Stimulated activated CD8-positive, alpha-beta memory T cell treated with anti-CD3 and anti-CD28 coated beads, Interleukin-4, amount 100 ng/mL, for 1 hour (primary cell): ENCODE measurements around the gene KAZN.

Source experiments
- DNase-seq, 2 donors: peaks; one replicate each; pipeline ENCODE4 v3.0.0-alpha.2; 2020; ENCODE audit warnings: low read depth in 2 of 2, low spot score in 1 of 2

The KAZN gene

GRCh38 chr1:15014516-15014915 is 416.0 kb downstream of the KAZN start:
- no peak for DNase-seq

DNA sequence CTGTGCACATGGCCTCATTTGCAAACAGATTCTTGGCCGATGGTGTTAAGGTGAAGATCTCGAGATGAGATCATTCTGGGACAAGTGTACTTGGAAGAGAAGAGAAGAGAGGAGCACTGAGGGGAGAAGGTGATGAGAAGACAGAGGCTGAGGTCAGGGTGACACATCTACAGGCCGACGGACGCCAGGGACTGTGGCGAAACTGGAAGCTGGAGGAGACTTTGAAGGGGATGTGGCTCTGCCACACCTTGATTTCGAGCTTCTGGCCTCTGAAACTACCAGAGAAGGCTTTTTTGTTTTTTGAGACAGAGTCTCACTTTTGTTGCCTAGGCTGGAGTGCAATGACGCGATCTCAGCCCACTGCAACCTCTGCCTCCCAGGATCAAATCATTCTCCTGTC is 417.5 kb downstream of the KAZN start:
- DNase-seq, result no peak

DNA sequence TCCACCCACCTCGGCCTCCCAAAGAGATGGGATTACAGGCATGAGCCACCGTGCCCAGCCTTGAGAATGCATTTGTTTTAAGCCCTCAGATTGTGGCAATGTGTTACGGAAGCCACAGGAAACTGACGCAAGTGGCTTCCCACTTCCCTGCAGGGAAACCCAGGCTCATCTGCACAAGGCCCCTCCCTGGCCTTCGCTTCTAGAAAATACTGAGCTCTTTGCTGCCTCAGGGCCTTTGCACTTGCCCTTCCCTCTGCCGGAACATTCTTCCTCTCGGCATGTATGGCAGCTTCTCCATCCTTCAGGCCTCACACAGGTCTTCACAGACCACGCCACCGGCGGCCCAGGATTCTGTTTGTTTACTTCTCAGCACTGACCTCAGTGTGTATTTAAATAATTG is 418.0 kb downstream of the KAZN start:
- no peak for DNase-seq

- DNase-seq, result no peak
Observed at GRCh38 chr1:15017120-15017519, 418.6 kb downstream of the KAZN start.

DNA sequence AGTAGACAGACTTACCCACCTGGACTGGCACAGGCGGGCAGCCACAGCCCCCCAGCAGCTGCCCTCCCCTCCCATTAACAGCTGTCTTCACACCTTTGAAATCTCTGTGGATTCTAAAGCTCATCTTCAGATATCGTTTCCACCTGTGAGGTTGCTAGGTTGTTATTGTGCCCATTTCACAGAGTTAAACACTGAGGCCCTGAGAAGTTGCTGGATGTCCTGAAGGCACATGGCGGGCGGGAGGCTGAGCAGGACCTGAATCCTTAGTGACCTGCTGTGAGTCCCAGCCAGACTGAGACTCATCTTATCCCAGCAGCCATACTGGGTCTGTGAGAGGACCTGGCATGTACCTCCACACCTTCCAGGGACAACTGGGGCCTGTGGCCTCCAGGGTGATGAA is 420.3 kb downstream of the KAZN start:
- DNase-seq, result no peak

- DNase-seq, result no peak
Observed at GRCh38 chr1:15020943-15021745, 422.7 kb downstream of the KAZN start.

DNA sequence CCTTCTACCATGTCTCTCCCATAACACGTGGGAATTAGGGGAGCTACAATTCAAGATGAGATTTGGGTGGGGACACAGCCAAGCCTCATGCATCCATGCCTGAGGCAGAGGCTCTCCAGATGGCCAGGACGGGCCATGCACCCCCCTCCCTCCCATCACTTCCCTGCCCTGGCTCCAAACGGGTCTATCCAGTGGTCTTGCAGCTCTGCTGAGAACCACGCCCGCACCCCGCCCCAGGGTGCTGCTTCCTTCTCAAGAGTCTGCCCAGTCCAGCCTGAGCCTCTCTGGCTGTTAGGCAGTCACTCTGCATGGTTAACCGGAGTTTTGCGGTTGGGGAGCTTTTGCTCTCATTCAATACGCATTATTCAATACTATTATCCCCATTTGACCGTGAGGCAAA is 423.6 kb downstream of the KAZN start:
- DNase-seq, result no peak

DNA sequence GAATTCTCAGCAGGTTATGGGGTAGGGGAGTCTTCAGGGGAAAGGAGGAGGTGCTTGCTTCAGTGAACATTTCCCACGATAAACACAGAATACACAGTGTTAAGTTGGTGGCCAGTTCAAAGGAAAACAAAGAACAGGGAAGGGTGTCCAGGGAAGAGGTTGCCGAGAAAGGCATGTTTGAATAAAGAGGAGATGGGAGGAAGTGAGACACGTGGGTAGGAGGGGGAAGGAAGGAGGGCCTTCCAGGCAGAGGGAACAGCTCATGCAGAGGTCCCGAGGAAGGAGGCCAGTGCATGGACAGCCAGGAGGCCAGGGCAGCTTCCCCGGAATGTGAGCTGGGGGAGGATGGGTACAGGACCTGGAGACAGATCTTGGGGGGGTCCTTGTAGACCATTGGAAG is 424.7 kb downstream of the KAZN start:
- no peak for DNase-seq

GRCh38 chr1:15023976-15024375 is 425.5 kb downstream of the KAZN start:
- DNase-seq, result no peak

- DNase-seq, result no peak
Observed at GRCh38 chr1:15026117-15026489, 427.6 kb downstream of the KAZN start.

GRCh38 chr1:15027515-15027986 is 429.1 kb downstream of the KAZN start:
- no peak for DNase-seq

DNA sequence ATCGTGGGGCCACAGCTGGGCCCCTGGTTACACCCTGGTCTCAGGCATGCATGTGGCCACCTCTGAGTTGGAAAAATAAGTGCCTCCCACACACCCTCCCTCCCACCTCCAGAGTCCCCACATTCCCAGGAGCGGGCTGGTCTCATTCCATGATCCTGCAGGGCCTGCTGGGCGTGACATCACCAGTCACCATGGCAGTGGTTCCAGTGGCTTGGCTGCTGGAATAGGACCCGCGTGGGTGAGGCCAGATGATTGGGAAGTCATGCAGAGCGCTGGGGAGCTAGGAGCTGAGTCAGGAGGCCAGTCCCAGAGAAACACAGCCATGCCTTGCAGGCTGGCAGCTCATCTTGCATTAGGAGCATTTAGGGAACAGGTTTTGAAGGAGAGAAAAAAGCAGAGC is 429.6 kb downstream of the KAZN start:
- DNase-seq, result no peak

GRCh38 chr1:15028616-15029015 is 430.1 kb downstream of the KAZN start:
- no peak for DNase-seq

GRCh38 chr1:15029036-15029435 is 430.6 kb downstream of the KAZN start:
- DNase-seq, result no peak

DNA sequence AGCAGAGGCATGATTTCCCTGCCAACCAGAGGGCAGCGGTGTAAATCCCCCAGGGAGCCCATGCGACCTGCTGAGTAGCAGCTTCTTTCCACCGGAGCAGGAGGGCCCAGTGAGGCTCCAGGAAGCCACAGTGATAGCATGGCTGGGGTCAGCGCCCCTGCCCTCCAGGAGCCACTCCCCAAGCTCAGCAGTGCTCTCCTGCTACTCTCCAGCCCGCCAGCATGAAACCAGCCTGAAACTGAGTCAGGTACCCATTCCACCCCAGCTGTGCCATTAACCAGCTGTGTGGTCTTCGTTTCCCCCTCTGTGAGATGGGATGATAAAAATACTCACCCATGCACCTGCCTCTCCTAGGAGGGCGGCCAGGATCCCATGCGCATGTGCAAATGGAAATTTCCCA is 431.3 kb downstream of the KAZN start:
- DNase-seq, result no peak

DNA sequence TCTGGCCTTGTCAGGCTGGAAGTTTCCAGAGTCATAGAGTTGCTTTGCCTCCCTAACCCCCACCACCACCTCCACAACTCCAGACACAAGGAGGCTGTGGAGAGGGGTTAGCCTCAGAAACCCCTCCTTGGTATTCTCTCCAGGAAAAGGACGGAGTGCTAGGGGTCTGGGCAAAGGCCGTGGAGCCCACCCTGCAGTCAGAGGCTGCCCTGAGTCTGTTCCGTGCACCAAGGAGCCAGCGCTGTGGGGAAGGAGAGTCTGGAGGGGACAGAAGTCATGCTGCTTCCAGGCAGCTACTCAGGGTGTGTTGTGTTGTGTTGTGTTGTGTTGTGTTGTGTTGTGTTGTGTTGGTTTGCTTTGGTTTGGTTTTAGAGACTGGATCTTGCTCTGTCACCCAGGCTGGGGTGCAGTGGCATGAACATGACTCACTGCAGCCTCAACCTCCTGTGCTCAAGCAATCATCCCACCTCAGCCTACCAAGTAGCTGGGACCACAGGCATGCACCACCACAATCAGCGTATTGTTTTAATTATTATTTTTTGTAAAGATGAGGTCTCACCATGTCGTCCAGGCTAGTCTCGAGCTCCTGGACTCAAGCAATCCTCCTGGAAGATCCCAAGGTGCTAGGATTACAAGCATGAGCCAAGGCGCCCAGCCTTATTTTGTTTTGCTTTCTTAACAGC is 432.9 kb downstream of the KAZN start:
- no peak for DNase-seq

- DNase-seq, result no peak
Observed at GRCh38 chr1:15033264-15033663, 434.8 kb downstream of the KAZN start.

DNA sequence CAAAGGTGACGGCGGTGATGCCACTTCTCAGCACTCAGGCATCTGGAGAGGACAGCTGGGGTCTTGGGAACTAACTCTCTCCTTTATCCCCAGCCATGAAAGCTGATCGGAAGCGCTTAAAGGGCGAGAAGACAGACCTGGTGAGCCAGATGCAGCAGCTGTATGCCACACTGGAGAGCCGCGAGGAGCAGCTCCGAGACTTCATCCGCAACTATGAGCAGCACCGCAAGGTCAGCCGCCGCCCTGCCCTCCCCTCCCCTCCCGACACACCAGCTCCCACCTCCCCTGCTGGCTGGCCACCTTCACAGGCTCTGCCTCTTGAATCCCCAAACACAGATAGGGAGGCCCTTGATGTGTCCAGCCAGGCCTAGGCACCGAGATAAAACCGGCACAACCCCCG is 436.2 kb downstream of the KAZN start:
- DNase-seq, result no peak

- DNase-seq, result no peak
Observed at GRCh38 chr1:15035236-15035635, 436.8 kb downstream of the KAZN start.

DNA sequence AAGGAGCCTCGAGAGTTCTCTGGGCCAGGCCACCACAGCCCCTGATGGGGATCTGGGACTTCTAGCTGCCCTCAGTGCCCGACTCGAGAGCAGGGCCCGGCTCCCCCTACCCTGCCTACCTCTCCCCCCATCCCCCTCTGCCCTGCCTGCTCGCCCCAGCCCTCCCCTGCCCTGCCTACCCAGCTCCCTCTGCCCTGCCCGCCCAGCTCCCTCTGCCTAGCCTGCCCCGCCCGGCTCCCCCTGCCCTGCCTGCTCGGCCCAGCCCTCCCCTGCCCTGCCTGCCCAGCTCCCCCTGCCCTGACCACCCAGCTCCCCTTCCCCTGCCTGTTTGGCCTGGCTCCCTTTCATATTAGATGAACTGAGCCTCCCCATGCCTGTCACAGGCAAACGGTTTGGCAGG is 437.6 kb downstream of the KAZN start:
- DNase-seq, result no peak

DNA sequence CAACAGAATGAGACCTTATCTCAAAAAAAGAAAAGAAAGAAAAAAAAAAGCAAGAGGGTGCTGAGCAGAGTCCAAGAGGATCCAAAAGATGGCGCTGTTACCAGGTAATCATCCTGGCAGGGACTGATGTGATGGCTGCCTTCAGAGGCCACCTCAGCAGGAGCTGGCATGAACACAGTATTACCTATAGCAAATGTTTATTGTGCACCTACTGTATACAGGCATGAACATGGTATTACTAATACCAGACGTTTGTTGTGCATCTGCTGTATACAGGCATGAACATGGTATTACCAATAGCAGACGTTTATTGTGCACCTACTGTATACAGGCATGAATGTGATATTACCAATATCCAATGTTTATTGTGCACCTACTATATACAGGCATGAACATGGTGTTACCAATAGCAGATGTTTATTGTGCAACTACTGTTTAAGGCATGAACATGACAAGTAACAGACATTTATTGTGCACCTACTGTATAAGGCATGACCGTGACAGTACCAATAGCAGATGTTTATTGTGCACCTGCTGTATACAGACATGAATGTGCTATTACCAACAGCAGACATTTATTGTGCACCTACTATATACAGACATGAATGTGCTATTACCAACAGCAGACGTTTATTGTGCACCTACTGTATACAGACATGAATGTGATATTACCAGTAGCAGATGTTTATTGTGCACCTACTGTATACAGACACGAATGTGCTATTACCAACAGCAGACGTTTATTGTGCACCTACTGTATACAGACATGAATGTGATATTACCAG is 439.9 kb downstream of the KAZN start:
- DNase-seq, result no peak
